HG02870 (cell line): ENCODE measurements around the gene OTUB2.

Experiments
- ATAC-seq: cut with Tn5 transposase; IDR thresholded peaks from one replicate; pipeline ENCODE4 v1.9.1; 2021; ENCODE audit warnings: mild to moderate bottlenecking, moderate library complexity; ENCODE audit not compliant: unreplicated experiment

OTUB2 gene

DNA sequence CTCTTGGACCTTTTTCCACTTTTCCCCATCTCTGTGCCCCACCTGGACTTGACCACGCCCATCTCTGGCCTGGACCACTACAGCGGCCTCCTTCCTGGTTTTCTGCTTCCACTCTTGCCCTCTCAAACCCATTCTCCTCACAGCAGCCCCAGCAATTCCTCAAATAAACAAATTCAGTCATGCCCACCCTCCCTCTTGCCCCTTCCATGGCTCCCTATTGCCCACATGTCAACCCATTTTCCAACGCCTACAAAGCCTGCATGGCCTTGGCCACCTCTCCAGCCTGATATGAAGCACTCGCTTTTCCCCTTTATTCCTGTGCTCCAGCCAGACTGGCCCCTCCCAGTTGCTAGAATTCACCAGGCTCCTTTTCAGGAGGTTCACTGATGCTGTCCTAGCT, 5.9 kb upstream of the OTUB2 start:
- no peak for ATAC-seq

DNA sequence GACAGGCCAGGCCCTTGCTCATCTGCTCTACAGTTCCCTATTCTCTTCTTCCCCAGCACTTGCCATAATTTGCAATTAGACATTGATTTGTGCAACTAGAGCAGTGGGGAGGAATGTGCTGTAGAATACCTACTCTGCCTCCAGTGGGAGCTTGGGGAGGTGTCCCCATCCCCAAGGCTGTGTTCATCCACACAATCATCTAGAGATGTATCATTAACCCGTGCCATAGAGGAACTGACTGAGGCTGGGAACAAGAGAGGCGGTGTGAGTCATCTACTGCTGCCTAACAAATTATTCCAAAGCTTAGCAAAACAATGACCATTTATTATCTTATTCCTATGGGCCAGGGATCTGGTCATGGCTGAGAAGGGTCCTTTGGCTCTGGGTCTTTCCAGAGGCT, 5.1 kb upstream of the OTUB2 start:
- no peak for ATAC-seq

GRCh38 chr14:94021416-94022157, 4.6 kb upstream of the OTUB2 start:
- ATAC-seq, result no peak

- no peak for ATAC-seq
These were observed 3.4 kb upstream of the OTUB2 start for GRCh38 chr14:94022532-94023411.

- ATAC-seq, result no peak
These were observed 1.6 kb upstream of the OTUB2 start for GRCh38 chr14:94024549-94024948.

GRCh38 chr14:94025720-94026119, 420 bp upstream of the OTUB2 start:
- ATAC-seq, result no peak

GRCh38 chr14:94026889-94027469, 839 bp downstream of the OTUB2 start:
- no peak for ATAC-seq

GRCh38 chr14:94027566-94028449, 1.7 kb downstream of the OTUB2 start:
- ATAC-seq, result no peak

- no peak for ATAC-seq
These were observed 2.3 kb downstream of the OTUB2 start for GRCh38 chr14:94028450-94028826.

- no peak for ATAC-seq
These were observed 3.1 kb downstream of the OTUB2 start for GRCh38 chr14:94029265-94029664.

- ATAC-seq, result no peak
These were observed 3.6 kb downstream of the OTUB2 start for GRCh38 chr14:94029671-94030203.

- ATAC-seq, result no peak
These were observed 4.4 kb downstream of the OTUB2 start for GRCh38 chr14:94030571-94030970.

DNA sequence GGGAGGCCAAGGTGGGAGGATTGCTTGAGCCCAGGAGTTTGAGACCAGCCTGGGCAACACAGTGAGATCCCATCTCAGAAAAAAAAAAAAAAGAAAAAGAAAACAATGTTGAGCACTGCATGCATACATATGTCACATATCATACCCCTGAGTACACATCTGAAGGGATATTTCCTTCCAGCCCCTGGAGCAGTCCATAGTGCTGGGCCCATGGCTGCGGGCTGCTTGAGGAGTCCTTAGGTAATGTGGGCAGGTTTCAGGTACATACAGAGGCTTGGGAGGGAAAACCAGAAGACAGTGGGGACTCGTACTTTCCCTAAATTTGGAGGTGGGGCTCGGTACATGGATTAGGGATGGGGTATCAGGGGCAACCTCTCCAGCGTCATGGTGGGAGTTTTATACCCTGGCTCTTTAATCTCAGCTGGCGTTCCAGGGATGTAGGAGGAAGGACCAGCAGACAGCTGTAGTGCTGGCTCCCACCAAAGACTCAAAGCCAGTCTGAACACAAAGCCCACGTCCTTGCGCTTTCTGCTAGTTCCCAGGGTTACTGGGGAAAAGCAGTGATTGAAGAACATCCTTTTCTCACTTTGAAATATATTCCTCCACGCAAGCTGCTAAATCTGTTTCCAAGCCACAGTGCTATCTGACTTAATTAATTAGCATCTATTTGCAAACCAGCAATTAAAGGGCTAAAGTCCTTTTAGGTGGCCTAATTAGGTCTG, 5.2 kb downstream of the OTUB2 start:
- ATAC-seq, result no peak

- ATAC-seq, result no peak
These were observed 5.7 kb downstream of the OTUB2 start for GRCh38 chr14:94031883-94032279.

- no peak for ATAC-seq
These were observed 8.7 kb downstream of the OTUB2 start for GRCh38 chr14:94034886-94035285.

DNA sequence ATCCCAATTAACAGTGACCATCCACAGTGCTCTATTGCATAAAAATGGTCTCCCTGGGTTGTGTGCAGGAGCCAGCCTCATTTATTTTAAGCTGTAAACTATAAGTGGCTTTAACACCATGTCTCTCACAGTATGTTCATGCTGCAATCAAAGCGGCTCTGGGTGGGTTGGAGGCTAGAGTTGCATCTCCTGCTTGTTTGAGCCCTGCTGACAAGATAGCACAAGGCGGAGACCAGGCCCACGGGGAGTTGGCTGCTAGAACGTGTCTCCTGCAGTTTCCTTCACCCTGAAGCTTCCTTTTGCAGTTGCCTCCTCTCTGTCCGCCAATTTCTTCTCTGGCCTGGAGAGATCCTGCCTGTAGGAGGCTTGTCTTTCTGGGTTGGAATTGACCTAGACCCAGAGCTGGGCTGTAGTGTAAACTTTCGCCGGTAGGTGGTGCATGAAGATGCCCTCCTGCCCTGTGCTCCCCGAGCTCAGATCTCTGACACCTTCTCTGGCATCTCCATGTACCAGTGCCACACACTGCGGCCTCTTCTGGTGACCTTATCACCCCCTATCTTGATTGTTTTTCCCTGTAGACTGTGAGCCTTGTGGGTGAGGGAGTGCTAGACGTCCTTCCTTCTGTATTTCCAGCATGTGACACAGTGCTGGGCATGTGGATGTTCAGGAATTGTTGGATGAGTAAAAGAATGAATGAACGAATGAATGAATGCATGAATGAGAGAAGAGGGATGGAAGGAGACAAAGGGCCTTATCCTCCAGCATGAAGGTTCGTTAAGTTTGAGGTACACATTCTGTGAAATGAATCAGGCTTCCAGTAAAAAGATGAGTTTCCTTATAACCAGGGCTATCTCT, 10.4 kb downstream of the OTUB2 start:
- ATAC-seq, result peak; percentile 74

- no peak for ATAC-seq
These were observed 11.8 kb downstream of the OTUB2 start for GRCh38 chr14:94037954-94038353.

- no peak for ATAC-seq
These were observed 12.4 kb downstream of the OTUB2 start for GRCh38 chr14:94038510-94038909.
